GM13976 (cell line): ENCODE data around the gene CALML5.

Experiments
- DNase-seq: peaks from one replicate; pipeline ENCODE4 v3.0.0; 2012; ENCODE audit warnings: low spot score
- in situ Hi-C: fragments of 300-500 bp; cut with MboI; formaldehyde crosslinking; loops from one replicate; pipeline ENCODE4 v1.12.0; 2022; ENCODE audit warnings: low sequenced_read_pairs, mixed read lengths, inconsistent platforms; ENCODE audit not compliant: unreplicated experiment
- TF ChIP-seq, protein P1 (sequence below): IDR thresholded peaks from 2 replicates; pipeline ENCODE4 v1.5.1; 2012; ENCODE audit warnings: borderline replicate concordance, mild to moderate bottlenecking; ENCODE audit not compliant: insufficient read depth; ENCODE audit errors: extremely low read depth, missing control alignments, control extremely low read depth

The CALML5 gene

DNA sequence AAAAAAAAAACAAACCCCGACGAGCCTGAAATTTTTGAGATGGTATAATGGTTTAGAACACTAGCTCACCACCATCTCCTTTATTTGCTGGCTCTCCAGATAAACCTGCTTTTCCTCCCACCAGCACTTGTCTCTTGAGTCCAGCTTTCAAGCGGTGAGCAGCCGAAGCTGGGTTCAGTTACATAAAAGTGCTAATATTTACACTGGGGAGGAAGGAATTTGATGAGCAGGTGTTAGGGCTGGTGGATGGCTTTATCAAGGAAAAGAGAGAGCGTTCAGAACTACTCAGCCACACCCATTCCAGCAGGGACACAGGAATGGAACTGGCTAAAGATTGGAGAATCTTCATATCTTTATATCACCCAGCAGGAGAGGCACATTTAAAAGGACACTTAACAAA, 18.8 kb upstream of the CALML5 start:
- in situ Hi-C loops: no loop called here
- DNase-seq: no peak
- TF ChIP-seq, protein P1, sequence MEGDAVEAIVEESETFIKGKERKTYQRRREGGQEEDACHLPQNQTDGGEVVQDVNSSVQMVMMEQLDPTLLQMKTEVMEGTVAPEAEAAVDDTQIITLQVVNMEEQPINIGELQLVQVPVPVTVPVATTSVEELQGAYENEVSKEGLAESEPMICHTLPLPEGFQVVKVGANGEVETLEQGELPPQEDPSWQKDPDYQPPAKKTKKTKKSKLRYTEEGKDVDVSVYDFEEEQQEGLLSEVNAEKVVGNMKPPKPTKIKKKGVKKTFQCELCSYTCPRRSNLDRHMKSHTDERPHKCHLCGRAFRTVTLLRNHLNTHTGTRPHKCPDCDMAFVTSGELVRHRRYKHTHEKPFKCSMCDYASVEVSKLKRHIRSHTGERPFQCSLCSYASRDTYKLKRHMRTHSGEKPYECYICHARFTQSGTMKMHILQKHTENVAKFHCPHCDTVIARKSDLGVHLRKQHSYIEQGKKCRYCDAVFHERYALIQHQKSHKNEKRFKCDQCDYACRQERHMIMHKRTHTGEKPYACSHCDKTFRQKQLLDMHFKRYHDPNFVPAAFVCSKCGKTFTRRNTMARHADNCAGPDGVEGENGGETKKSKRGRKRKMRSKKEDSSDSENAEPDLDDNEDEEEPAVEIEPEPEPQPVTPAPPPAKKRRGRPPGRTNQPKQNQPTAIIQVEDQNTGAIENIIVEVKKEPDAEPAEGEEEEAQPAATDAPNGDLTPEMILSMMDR: no peak

DNA sequence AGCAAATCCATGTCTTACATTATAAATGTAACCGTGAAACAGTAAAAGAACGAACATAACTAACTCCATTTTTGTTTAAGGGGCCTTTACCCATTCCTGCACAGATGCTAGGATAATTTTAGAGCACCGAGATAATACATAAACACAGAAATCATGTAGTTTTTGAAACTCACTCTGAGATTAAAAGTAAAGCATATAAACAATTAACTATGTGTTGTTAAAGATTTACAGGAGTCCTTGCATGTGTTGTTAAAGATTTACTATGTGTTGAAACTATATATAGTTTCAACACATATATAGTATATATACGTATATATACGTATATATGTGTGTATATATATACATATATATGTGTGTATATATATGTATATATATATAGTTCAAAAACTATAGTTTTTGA, 18.2 kb upstream of the CALML5 start:
- TF ChIP-seq, protein P1: no peak
- in situ Hi-C loops: no loop called here
- no peak for DNase-seq

DNA sequence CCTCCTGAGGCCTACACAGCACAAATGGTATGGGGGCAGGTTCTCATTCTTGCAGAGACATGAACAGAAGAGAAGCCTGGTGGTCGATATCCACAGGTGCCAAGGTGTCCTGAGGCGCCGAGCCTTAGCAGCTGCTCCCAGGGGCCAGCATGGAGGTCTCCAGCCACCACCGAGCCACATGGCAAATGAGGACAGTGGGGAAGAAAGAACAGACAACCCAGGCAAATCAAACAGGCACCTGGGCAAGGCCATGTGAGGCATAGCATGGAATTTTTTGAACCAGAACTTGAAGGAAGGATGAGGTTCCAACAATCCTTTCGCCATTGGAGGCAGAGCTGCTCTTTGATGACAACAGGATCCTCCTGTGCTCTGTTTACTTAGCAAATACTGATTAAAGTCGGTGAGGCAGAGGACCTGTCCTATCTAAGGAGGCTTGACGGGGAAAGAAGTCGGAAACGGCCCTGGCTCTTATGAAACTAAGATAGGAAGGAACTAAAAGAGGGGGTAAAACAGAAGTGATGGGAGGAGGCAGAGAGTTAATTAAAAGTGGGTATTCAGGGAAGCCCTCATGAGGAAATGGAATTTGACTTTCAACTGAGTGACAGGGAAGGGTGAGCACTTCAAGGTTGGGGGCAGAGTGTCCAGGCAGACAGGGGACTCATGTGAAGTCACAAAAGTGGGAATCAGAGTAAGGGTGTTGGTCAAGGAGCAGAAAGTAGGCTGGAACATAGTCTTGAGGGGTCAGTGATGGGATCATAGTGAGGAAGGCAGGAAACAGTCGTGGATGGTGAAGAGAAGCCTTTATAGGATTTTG, 16.8 kb upstream of the CALML5 start:
- TF ChIP-seq, protein P1: no peak
- no peak for DNase-seq
- in situ Hi-C loops: no loop called here

DNA sequence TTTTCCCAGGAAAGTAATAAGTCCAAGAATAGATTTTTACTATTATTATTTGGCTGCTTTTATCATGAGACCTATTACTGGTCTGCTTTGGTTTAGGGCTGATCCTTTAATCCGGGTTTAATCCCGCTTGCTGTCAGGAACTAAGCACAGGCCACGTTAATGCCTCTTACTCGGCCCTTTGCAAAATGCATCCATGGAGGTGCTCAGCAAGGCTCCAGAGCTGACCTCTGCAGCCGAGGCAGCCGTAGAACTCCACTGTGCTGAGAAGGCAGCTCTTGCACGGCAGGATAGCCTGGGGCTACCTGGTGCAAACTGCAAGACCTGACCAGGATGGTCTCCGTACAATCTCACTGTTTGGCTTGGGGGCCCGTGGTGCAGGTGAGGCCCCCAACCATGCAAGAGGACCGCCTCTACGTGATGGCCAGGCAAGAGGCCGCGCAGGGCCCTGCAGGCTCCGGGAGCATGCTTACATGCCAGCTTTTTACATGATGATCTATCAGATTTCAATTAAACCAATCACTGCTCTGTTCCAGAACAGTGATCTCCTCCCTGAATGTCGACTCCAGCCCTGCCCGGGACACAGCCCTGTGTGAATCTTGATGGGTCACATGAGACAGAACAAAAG, 15.0 kb upstream of the CALML5 start:
- TF ChIP-seq, protein P1: no peak

DNA sequence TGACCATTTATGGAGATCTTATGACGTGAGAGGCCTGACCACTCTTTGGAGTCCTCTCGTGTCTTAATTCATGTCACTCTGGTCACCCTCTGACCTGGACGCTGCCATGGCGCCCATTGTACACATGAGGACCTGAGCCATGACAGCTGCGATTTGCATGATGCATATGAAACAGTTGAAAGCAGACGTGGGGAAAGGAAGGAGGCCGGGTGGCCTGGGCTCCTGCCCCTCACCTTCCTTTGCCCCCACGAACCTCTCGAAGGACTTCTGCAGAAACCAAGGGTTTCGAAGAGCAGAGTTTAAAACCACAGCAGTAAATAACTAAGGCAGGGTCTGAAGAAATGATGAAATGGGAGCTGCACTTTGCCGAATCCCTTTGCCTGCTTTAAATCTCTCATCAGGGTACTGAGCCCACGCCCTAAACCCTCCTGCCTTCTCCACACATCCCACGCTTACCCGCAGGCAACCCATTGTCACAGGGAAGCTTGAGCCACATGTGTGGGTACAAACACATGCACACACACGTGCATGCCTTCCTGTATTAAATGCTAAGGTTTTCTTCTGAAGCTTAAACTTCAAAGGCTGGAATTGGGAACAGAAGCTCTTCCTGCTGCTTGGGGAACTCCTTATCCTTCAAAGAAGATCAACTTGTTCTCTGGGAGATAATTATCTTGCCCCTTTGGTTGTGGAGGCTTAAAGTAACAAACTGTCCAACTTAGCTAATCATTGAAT, 13.7 kb upstream of the CALML5 start:
- DNase-seq: no peak
- TF ChIP-seq, protein P1: no peak
- in situ Hi-C loops: no loop called here

More for the DNA sequence above, 15.0 kb upstream of the CALML5 start:
- in situ Hi-C loops: no loop called here
- DNase-seq: no peak

DNA sequence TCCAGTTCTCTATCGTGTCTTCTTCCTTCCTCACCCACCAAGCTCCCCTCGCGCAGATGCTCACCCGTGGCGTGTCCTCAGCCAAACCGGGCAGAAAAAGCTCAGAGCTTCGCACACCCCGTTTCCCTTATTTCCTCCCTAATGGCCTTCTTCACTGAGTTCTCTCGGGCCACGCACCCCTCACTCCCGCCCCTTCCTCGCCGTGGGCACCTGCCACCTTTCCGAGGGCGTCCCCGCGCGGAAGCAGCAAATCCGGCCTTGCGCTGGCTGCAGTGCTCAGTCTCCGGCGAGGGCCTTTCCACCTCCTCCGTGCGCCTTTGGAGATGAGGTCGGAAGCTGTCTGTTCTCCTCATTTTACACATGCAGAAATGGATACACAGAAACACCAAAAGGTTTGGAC, 13.0 kb upstream of the CALML5 start:
- DNase-seq: no peak
- TF ChIP-seq, protein P1: no peak
- in situ Hi-C loops: no loop called here
